ENCODE data around the gene PHF24.
"Not testable (repeated sequence)": the region's sequence is repeated elsewhere in the genome, so short reads cannot be mapped to it uniquely, and the experiment has no call there.

DNA sequence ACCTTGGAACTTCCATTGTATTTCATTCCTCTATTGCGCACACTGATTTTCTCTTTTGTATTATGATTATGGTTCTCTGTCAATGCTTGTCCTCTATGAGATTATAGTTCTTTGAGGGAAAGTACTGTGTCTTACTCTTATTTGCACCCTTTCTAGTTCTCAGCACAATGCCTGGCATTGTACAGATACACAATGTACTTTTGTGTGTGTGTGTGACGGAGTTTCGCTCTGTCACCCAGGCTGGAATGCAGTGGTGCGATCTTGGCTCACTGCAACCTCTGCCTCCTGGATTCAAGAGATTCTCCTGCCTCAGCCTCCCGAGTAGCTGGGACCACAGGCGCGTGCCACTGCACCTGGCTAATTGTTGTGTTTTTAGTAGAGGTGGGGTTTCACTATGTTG lies 2.0 kb upstream of the PHF24 start:
- TF ChIP-seq, protein P1, sequence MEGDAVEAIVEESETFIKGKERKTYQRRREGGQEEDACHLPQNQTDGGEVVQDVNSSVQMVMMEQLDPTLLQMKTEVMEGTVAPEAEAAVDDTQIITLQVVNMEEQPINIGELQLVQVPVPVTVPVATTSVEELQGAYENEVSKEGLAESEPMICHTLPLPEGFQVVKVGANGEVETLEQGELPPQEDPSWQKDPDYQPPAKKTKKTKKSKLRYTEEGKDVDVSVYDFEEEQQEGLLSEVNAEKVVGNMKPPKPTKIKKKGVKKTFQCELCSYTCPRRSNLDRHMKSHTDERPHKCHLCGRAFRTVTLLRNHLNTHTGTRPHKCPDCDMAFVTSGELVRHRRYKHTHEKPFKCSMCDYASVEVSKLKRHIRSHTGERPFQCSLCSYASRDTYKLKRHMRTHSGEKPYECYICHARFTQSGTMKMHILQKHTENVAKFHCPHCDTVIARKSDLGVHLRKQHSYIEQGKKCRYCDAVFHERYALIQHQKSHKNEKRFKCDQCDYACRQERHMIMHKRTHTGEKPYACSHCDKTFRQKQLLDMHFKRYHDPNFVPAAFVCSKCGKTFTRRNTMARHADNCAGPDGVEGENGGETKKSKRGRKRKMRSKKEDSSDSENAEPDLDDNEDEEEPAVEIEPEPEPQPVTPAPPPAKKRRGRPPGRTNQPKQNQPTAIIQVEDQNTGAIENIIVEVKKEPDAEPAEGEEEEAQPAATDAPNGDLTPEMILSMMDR (IDR thresholded peaks at IDR 0.05): not testable (repeated sequence)
- TF ChIP-seq POLR2A (IDR thresholded peaks at IDR 0.05): not testable (repeated sequence)

Data from lower leg skin (tissue), 3 donors.